ENCODE data around the gene AMBRA1. TPM values are rescaled to one million over a fixed set of nuclear protein-coding genes. Genes with fewer than 3 reads are reported as not detected.

The AMBRA1 gene
- total RNA-seq, 1 donor = 23.7 TPM

DNA sequence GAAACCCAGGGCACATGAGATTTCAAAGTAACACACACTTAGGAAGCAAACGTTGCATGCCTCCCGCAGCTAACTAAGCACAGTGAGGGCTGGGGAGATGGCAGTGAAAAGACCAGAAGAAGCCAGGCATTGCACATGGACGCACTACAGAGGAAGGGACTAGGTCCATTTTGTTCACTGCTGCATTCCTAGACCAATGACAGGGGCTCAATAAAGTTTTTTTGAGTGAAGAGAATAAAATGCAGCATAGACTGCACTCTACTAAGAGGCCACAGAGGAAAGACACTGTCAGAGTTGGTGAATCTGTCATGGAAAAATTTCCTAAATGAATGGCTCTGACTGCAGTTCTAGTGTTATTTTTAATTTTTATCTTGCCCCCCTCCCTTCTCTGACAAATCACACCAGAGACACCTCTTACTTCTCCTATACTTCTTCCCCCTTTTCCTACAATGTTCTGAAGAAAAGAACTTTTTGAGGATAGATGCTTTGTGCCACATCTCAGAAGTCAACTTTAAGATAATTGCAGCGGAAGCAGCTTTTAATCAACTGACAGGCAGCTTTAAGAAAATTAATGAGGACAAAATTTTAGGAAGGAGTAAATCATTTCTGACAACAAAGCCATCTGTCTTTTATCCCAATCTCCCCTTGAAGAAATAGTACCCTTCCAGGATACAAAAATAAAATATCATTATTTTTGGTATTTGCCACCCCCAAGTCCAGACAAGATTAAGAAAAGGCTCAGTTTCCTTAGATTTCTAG, 167.4 kb downstream of the AMBRA1 start:
- no peak for TF ChIP-seq CTCF (IDR thresholded peaks at IDR 0.05; ENCODE audit: insufficient read depth, low read depth, low read length)
- DNase-seq (ENCODE audit: low read depth) = no peak
- H3K4me3 ChIP-seq (ENCODE audit: low read depth, low read length) = no peak overlapping the region

- no peak overlapping the region for H3K4me3 ChIP-seq (ENCODE audit: low read depth, low read length)
- peak; percentile 77 for DNase-seq (ENCODE audit: low read depth)
- TF ChIP-seq CTCF (IDR thresholded peaks at IDR 0.05; ENCODE audit: insufficient read depth, low read depth, low read length) = no peak
Observed at GRCh38 chr11:46422588-46422987, 171.2 kb downstream of the AMBRA1 start.

- peak; percentile 82 for DNase-seq (ENCODE audit: low read depth)
- no peak for TF ChIP-seq CTCF (IDR thresholded peaks at IDR 0.05; ENCODE audit: insufficient read depth, low read depth, low read length)
- H3K4me3 ChIP-seq (ENCODE audit: low read depth, low read length) = no peak overlapping the region
Observed at GRCh38 chr11:46421257-46421880, 172.5 kb downstream of the AMBRA1 start.

DNA sequence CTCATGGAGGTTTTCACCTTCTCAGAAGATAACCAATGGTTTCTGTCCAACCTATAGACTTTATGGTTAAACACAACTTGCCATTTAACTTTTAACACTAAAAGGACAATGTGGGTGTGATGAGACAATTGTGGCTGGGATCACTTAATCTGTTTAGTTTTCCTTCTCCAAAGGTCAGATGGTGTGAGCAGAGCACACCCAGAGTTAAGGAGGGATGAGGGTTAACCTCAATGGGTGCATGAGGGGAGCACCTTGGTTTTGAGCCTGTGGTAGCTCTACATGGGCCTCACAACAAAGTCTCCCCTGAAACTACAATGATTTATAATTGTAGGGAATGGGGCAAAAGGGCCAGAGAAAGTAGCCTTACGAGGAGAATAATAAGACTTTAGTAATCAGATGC, 173.3 kb downstream of the AMBRA1 start:
- no peak overlapping the region for H3K4me3 ChIP-seq (ENCODE audit: low read depth, low read length)
- no peak for DNase-seq (ENCODE audit: low read depth)
- no peak for TF ChIP-seq CTCF (IDR thresholded peaks at IDR 0.05; ENCODE audit: insufficient read depth, low read depth, low read length)

GRCh38 chr11:46418751-46419150, 175.1 kb downstream of the AMBRA1 start:
- no peak for TF ChIP-seq CTCF (IDR thresholded peaks at IDR 0.05; ENCODE audit: insufficient read depth, low read depth, low read length)
- no peak for DNase-seq (ENCODE audit: low read depth)
- H3K4me3 ChIP-seq (ENCODE audit: low read depth, low read length) = no peak overlapping the region

DNA sequence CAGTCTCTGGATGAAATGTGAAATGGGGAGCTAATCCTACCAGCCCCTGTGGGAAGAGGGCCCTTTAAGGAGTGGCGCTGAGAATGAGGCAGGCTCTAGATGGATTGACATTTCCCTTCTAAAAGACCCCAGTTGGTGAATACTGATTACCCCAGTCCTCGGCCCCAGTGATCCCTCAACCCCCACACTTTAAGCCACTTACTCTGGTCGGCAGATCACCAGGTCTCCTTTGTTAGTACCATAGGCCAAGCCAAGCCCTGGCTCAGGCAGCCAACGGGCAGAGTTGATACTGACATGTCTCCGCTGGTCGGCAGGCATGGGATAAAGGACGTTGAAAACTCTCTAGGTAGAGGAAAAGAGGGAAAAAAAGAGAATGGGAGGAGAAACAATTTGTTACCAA, 176.1 kb downstream of the AMBRA1 start:
- DNase-seq (ENCODE audit: low read depth) = no peak
- H3K4me3 ChIP-seq (ENCODE audit: low read depth, low read length) = no peak overlapping the region
- no peak for TF ChIP-seq CTCF (IDR thresholded peaks at IDR 0.05; ENCODE audit: insufficient read depth, low read depth, low read length)

Measured in fibroblast of villous mesenchyme (primary cell).